ENCODE results near the gene SH2B3. TPM values are rescaled to one million over a fixed set of nuclear protein-coding genes. Genes with fewer than 3 reads are reported as not detected.

SH2B3 gene
- total and polyA plus RNA-seq, 10 donors: 11.5 to 105 (median 81.9) TPM

- Histone ChIP-seq H3K36me3 (peaks cover 0 to 5% (median 0%) of the 10 kb centered on the region in 6 donors), H3K4me1 (peaks cover 76 to 91% (median 84%) of the 10 kb centered on the region in 6 donors), H3K4me3 (peak overlapping the region; percentile 67 to 96 (median 86)), H3K27me3 (replicated peaks in 1 of 7) (no peaks in the 10 kb centered on the region), H3K27ac (peak overlapping the region; percentile 94 to 99 (median 98)), H3K9me3 (no peaks in the 10 kb centered on the region)
- 1 to 3% (median 2%) methylated on average over 26 to 34 of the region's 34 CpGs for WGBS, 5 donors
- TF ChIP-seq POLR2AphosphoS5 (IDR thresholded peaks at IDR 0.05): peak; percentile 73 to 84 (median 79)
- TF ChIP-seq POLR2A (IDR thresholded peaks at IDR 0.05): no peak
- intact Hi-C loops (cut with DNase I; ENCODE audit: low total_unique reads): no loop called here
- DNase-seq: peak; percentile 91
Observed at GRCh38 chr12:111406474-111407376, 1.0 kb downstream of the SH2B3 start.

GRCh38 chr12:111407377-111408115, 1.8 kb downstream of the SH2B3 start:
- DNase-seq: no peak
- Histone ChIP-seq H3K9me3 (no peaks in the 10 kb centered on the region), H3K4me3 (peak overlapping the region; percentile 67 to 96 (median 86)), H3K4me1 (peaks cover 83 to 92% (median 86%) of the 10 kb centered on the region in 6 donors), H3K36me3 (peaks cover 0 to 5% (median 0%) of the 10 kb centered on the region in 6 donors), H3K27ac (peak overlapping the region; percentile 94 to 99 (median 98)), H3K27me3 (replicated peaks in 1 of 7) (no peaks in the 10 kb centered on the region)
- TF ChIP-seq POLR2A (IDR thresholded peaks at IDR 0.05) (no peak), CTCF (IDR thresholded peaks at IDR 0.05 in 8 of 11, conservative IDR thresholded peaks at IDR 0.05 in 3 of 11) (no peak), POLR2AphosphoS5 (IDR thresholded peaks at IDR 0.05) (peak in 1 of 3 donors; percentile 28)
- 18 to 33% (median 24%) methylated on average over 8 to 9 of the region's 9 CpGs for WGBS, 5 donors
- intact Hi-C loops (cut with DNase I; ENCODE audit: low total_unique reads): no loop called here

- H3K36me3 ChIP-seq: peaks cover 0 to 8% (median 0%) of the 10 kb centered on the region in 6 donors
- DNase-seq: no peak
- H3K27ac ChIP-seq: peak overlapping the region; percentile 94 to 99 (median 98)
- peak overlapping the region; percentile 67 to 96 (median 86) for H3K4me3 ChIP-seq
- no peaks in the 10 kb centered on the region for H3K9me3 ChIP-seq
- WGBS, 5 donors: 25 to 54% (median 45%) methylated on average over 1 of the region's 1 CpG
- TF ChIP-seq POLR2AphosphoS5 (IDR thresholded peaks at IDR 0.05) (no peak), POLR2A (IDR thresholded peaks at IDR 0.05) (no peak), CTCF (IDR thresholded peaks at IDR 0.05 in 8 of 11, conservative IDR thresholded peaks at IDR 0.05 in 3 of 11) (no peak)
- intact Hi-C loops (cut with DNase I; ENCODE audit: low total_unique reads): no loop called here
- H3K4me1 ChIP-seq: peaks cover 83 to 92% (median 86%) of the 10 kb centered on the region in 6 donors
- H3K27me3 ChIP-seq (replicated peaks in 1 of 7): no peaks in the 10 kb centered on the region
Observed at GRCh38 chr12:111408116-111408440, 2.4 kb downstream of the SH2B3 start.

GRCh38 chr12:111408686-111409402, 3.1 kb downstream of the SH2B3 start:
- no peak for TF ChIP-seq POLR2AphosphoS5 (IDR thresholded peaks at IDR 0.05)
- TF ChIP-seq CTCF (IDR thresholded peaks at IDR 0.05 in 8 of 11, conservative IDR thresholded peaks at IDR 0.05 in 3 of 11): no peak
- TF ChIP-seq POLR2A (IDR thresholded peaks at IDR 0.05): no peak
- no peaks in the 10 kb centered on the region for H3K9me3 ChIP-seq
- peaks cover 0 to 10% (median 0%) of the 10 kb centered on the region in 6 donors for H3K36me3 ChIP-seq
- 43 to 64% (median 54%) methylated on average over 4 of the region's 4 CpGs for WGBS, 5 donors
- no peaks in the 10 kb centered on the region for H3K27me3 ChIP-seq (replicated peaks in 1 of 7)
- intact Hi-C loops (cut with DNase I; ENCODE audit: low total_unique reads): no loop called here
- H3K27ac ChIP-seq: peak overlapping the region; percentile 80 to 99 (median 98)
- DNase-seq: no peak
- H3K4me3 ChIP-seq: peak overlapping the region in 7 of 8 donors; percentile 67 to 96 (median 88)
- H3K4me1 ChIP-seq: peaks cover 83 to 92% (median 86%) of the 10 kb centered on the region in 6 donors
